AG09319 (cell line): ENCODE measurements around the gene SYT6.
"Not testable (repeated sequence)": the region's sequence is repeated elsewhere in the genome, so short reads cannot be mapped to it uniquely, and the experiment has no call there.

ENCODE experiments used
- DNase-seq: peaks from one replicate; pipeline ENCODE4 v3.0.0-alpha.2; 2010; ENCODE audit warnings: low read depth; ENCODE audit errors: extremely low read depth
- TF ChIP-seq, protein P1 (sequence below): IDR thresholded peaks from 2 replicates; pipeline ENCODE4 v1.5.1; 2011; ENCODE audit warnings: low read depth, mild to moderate bottlenecking, inconsistent platforms, low read length, moderate library complexity

SYT6 gene

GRCh38 chr1:114062477-114063099 lies 91.1 kb downstream of the SYT6 start:
- TF ChIP-seq, protein P1, sequence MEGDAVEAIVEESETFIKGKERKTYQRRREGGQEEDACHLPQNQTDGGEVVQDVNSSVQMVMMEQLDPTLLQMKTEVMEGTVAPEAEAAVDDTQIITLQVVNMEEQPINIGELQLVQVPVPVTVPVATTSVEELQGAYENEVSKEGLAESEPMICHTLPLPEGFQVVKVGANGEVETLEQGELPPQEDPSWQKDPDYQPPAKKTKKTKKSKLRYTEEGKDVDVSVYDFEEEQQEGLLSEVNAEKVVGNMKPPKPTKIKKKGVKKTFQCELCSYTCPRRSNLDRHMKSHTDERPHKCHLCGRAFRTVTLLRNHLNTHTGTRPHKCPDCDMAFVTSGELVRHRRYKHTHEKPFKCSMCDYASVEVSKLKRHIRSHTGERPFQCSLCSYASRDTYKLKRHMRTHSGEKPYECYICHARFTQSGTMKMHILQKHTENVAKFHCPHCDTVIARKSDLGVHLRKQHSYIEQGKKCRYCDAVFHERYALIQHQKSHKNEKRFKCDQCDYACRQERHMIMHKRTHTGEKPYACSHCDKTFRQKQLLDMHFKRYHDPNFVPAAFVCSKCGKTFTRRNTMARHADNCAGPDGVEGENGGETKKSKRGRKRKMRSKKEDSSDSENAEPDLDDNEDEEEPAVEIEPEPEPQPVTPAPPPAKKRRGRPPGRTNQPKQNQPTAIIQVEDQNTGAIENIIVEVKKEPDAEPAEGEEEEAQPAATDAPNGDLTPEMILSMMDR: no peak
- DNase-seq: no peak

DNA sequence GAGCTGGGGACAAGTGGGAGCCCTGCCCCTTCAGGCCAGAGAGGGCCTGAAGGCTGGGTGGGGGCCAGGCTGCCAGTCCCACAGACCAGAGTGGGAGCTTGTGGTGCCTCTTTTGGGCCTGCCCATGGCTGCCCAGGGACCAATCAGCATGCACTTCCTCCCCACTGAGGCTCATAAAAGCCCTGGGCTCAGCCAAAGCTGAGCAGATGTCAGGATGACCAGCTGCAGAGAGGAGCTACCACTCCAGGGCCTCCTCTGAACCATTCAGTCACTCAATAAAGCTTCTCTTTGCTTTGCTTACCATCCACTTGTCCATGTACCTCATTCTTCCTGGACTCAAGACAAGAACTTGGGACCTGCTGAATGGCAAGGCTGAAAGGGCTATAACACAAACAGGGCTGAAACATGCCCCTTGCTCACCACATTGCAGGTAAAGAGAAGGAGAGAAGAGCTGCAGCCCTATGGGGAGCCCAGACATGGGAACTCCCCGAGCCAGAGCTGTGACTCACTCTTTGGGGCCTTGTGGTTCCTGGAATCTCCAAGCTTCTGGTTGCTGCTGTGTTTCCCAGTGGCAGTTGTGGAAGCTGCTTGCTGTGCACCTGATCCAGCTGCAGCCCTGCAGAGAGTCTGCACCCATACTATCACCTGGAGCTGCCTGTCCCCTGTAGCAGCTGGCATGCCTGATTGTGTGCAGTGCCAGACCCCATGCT lies 92.4 kb downstream of the SYT6 start:
- DNase-seq: no peak
- TF ChIP-seq, protein P1: no peak

- not testable (repeated sequence) for DNase-seq
Measured at GRCh38 chr1:114058236-114058635, 95.4 kb downstream of the SYT6 start.

- TF ChIP-seq, protein P1: no peak
- DNase-seq: no peak
Measured at GRCh38 chr1:114054148-114054547, 99.5 kb downstream of the SYT6 start.

GRCh38 chr1:114048232-114048631 lies 105.4 kb downstream of the SYT6 start:
- TF ChIP-seq, protein P1: no peak
- DNase-seq: no peak

DNA sequence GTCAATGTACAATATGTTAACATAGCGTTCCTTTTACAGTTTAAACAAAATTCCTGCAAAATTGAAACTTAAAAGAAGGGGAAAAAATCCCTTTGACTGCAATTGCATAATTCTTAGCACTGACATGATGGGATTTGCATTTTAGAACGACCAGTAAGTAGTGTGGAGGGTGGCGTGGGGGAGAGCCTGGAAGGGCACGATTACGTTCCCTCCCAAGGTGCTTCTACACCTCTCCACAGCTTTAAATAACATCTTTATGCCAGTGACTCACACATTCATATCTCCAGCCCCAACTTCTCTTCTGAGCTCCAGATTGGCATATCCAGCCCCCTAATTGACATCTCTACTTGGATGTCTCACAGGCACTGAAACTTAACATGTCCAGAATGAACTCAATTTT lies 110.1 kb downstream of the SYT6 start:
- DNase-seq: no peak
- TF ChIP-seq, protein P1: no peak

DNA sequence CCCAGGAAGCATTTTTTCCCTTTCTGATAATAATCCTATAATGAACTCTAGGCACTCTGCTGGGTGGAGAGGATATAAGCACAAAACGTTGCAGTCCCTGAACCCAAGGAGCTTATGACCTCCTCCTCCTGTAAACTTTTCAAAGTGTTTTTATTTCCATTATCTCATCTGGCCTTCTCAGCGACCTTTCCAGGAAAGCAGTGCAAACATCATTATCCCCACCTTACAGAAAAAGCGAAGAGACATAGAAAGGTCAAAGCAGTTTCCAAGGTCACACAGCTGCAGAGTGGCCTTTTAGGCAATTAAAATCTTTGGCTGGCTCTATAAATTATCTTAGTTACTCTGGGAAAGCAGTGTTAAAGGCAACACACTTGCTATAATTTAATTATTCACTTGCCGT lies 110.6 kb downstream of the SYT6 start:
- TF ChIP-seq, protein P1: no peak
- DNase-seq: no peak
